Midbrain (tissue), 1 donor: ENCODE results near the gene FIBIN.
"Not testable (repeated sequence)": the region's sequence is repeated elsewhere in the genome, so short reads cannot be mapped to it uniquely, and the experiment has no call there.

Source experiments
- DNase-seq: peaks from one replicate; lab custom pipeline; 2025; lab: John Stamatoyannopoulos, UW

FIBIN gene

DNA sequence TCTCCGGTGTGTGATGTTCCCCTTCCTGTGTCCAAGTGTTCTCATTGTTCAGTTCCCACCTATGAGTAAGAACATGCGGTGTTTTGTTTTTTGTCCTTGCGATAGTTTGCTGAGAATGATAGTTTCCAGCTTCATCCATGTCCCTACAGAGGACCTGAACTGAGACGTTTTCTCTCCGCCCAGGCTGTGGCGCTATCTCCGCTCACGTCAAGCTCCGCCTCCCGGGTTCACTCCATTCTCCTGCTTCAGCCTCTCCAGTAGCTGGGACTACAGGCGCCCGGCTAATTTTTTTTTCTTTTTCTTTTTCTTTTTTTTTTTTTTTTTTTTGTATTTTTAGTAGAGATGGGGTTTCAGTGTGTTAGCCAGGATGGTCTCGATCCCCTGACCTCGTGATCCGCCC, 16.7 kb upstream of the FIBIN start:
- DNase-seq: not testable (repeated sequence)

DNA sequence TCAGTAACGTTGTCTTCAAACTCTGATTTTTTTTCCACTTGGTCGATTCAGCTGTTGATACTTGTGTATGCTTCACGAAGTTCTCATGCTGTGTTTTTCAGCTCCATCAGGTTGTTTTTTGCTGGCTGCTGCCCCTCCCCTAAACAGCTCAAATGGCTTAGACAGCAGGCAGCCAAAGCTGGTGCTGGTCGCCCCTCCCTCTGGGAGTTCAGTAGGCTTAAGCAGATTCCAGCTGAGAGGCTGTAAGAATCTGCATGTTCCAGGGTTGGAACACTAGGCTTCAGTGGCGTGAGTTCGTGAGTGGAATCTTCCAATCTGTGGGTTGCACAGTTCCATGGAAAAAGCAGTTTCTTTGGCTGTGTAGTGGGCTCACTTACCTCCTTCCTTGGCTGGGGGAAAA, 10.3 kb upstream of the FIBIN start:
- no peak for DNase-seq

DNA sequence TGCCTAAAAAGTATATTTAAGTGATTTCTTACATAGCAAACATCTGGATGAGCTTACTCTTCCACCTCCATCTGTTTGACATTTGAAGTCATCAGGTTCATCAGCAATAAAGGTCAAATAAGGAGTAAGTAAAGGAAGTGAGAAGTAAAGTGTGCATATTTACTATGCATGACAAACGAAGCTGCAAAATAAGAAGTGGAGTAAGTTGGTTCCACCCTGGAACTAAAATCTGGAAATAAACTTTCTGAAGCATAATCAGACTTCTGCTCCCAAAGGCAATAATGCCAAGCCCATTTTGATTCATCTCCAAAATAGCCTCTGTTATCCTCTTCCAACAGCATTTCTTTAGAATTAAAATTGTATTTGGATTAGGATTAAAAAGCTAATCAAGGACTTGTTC, 8.4 kb upstream of the FIBIN start:
- no peak for DNase-seq

DNA sequence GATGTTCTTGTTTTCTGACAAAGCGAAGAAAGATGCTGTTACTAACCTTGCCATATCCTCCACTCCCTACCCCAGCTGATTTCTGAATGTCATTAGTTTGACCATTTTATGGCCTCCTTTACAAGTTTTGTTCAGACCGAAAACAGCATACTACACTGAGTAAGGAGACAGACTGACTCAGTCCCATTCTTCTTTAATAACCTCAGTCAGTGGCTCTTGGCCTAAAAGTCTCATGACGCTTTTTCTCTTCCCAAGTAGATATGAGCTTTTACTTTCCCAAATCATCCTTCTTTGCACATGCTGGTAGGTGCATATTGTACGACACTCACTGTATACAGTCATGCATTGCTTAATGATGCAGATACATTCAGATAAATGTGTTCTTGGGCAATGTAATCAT, 8.0 kb upstream of the FIBIN start:
- DNase-seq: no peak

DNA sequence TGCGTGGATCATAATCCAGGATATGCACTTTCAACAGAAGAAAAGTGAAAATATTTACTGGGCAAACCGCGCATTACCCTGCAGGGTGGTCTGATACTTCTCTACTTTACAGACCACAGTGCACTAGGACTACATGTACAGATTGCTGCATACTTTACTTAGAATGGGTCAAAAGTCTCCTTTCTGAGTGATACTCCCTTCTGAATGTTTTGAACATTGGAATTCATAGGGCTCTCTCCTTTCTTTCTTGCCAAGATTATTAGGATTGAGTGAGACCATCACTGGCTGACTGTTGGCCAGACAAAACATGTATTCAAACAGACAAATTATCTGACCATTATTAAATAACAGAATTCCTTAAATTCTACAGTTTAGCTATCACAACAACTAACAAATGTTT, 6.6 kb upstream of the FIBIN start:
- no peak for DNase-seq

DNA sequence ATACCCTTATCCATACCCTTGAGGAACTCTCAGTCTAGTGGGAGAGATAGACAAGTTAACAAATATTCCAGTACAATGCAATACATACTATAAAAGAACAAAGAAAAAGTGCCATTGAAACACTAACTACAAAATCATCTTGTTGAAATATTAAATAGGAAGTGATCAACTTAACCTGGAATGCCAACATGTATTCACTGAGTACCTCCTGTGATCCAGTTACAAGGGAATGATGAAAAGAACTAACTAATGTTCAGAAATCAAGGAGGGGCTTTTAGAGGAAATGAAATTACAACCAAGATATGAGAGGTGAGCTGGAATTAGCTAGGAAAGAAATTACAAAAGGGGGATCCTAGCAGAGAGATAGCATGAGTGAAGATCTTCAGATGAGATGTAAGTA, 6.2 kb upstream of the FIBIN start:
- DNase-seq: no peak

DNA sequence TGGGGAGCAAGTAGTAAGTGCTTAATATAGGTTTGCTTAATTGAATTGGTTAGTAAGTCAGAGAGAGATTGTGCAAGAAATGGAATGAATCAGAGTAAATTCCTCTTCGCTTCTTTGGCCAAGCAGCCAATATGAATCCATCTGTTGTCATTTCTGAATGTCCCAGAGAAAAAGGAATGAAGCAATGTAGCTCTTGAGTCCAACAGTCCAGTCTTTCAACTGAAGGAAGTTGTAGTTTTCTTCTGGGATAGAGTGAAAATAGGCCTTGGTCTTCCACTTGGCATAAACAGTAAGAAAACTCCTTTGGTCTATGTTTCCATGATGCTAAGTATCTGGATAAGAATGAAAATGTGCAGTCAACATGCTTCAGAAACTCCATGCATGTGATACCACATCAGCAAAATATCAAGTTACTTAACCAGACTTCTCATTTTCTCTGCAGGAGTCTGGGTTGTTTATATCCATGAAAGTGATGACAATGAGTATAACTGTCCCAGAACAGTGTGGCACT, 1.8 kb upstream of the FIBIN start:
- no peak for DNase-seq

DNA sequence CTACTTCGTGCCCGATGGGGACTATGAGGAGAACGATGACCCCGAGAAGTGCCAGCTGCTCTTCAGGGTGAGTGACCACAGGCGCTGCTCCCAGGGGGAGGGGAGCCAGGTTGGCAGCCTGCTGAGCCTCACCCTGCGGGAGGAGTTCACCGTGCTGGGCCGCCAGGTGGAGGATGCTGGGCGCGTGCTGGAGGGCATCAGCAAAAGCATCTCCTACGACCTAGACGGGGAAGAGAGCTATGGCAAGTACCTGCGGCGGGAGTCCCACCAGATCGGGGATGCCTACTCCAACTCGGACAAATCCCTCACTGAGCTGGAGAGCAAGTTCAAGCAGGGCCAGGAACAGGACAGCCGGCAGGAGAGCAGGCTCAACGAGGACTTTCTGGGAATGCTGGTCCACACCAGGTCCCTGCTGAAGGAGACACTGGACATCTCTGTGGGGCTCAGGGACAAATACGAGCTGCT, 751 bp downstream of the FIBIN start:
- no peak for DNase-seq

DNA sequence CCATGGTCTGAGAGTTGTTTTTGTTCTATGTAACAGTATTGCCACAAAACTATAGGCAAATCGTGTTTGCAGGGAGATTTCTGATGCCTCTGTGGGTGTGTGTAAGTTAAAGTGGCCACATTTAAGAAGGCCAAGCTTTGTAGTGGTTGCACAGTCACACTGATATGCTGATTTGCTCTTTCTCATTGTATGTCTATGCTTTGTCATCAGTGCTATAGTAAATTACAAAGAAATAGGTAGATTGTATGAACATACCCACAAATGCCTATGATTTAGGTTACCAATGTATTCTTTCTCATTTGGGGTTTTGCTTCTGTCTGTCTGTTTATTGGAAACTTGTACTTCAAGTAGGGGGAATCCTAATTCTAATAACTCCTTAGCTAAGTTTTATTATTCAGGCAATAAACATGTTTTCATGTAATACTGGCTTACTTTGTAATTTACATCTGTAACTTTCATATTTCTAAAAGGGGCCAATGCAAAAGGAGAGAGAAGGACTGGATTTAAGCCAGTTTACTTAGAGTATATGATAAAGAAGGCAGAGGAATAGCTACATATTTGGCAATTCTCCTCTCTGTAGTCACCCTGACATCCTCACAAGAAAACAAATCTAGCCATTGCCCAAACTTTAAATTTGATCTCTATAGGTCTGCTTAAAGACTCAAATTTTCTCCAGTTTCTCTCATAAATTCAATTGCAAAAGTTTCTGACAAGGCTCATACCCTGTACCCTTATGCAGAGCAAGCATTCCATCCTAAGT, 2.0 kb downstream of the FIBIN start:
- DNase-seq: no peak

DNA sequence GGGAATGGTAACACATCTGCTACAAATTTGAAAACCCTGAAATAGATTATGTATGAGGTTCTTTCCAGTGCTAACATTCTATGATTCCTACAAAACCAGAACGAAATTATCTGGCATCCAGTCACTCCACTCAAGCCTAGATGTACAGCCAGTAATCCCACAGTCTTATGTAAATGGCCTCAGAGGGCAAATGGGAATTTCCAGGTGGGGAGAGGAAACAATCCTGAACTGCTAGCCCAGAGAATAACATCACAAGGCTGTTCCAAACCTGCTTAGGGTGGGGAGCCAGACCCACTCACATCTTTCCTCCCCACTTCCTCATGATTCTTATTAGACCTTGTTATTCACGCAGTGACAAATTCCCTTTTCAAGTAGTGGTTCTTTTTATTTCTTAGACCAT, 3.5 kb downstream of the FIBIN start:
- no peak for DNase-seq

DNA sequence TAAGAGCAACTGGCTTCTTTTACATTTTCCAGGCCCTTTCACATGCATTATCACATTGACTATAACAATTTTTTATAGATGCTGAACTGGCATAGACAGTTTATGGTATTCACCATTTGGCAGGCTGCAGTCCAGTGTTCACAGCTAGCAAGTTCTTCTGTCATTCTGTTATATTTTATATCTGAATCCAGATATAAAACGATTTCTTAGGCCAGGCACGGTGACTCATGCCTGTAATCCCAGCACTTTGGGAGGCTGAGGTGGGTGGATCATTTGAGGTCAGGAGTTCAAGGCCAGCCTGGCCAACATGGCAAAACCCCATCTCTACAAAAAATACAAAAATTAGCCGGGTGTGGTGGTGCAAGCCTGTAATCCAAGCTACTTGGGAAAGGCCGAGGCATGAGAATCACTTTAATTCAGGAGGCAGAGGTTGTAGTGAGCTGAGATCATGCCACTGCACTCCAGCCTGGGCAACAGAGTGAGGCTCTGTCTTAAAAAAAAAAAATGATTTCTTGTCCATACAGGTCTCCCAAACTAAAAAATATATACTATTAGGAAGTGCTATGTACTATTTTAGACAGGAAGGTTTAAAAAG, 7.3 kb downstream of the FIBIN start:
- DNase-seq: not testable (repeated sequence)

DNA sequence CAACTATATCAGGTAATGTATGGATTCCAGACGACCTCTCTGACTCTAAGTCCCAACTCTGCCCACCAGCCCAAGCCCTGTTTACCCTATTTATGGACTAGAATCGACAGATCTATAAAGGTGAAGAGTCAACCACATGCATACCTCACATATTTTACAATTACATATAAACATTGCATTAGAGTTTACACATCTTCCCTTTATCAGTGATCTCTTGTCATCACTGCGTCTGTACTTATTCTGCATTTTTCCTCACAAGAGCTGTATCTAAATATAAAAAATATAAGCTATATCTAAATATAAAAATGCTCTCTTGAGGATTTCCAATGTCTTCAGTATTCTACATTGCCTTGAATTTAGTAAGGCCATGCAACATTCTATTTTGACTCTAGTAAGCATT, 8.5 kb downstream of the FIBIN start:
- no peak for DNase-seq

DNA sequence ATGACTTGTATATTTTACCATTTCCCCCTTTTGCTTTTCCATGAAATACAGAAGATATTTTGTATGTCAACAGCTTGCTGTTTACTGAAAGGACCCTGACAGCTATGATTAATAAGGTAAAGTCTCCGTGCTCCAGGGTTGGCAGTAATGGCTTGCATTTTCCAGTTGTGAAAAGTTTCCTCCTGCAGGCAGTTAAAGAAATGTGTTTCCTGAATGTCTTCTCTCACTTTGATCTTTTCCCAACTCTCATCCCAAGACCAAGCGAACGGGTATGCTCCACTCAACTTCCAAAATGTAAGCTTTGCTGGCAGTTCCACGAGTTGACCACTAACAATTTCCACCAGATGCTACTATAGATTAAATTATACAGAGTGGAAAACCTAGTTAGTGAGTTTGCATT, 8.9 kb downstream of the FIBIN start:
- no peak for DNase-seq

DNA sequence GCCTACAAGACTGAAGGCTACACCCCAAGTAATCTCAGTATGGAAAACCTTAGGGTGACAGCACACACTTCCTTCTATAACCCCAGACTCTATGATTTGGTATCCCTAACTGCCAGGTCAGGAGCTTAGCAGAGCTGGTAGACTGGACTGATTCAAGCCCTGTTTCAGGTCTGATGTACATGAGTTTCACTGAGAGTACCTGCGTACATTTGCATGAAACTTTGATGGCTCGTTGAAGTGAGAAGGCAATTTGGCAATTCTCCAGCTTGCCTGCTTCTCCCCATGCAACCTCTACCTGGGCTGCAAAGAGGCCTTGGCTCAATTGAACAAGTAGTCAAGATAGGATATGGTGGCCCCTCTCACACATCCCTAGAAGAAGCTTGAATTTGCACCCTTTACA, 10.2 kb downstream of the FIBIN start:
- no peak for DNase-seq

DNA sequence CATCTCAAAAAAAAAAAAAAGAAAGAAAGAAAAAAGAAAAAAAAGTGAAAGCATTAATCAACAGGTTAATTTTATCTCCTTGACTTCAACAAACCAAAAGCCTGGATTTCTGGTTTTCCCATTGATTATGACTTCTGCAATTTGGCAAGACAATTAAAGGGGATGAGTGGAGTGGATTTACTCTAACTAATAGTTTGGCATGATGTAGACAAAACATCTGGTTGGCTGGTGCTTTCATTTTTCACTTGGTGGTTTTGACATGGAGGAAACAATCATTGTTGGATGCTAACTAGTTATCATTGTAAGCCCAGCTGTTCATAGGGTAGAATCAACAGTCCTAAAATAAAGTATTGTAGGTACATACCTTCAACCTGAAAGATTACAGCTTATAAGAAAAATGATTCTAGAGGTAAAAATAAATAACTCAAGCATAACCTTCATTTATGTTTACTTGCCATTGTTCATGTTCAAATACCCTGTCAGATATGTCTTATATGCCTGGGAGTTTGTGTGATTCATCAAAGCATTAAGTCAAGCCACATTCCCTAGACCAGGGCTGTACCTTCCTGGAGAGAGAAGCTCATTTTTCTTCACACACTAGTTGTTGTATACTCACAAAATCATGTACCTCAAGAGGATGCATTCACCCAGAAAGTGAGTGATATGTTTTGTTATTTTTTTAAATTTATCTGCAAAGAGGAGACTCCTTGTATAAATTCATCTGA, 15.1 kb downstream of the FIBIN start:
- DNase-seq: no peak

DNA sequence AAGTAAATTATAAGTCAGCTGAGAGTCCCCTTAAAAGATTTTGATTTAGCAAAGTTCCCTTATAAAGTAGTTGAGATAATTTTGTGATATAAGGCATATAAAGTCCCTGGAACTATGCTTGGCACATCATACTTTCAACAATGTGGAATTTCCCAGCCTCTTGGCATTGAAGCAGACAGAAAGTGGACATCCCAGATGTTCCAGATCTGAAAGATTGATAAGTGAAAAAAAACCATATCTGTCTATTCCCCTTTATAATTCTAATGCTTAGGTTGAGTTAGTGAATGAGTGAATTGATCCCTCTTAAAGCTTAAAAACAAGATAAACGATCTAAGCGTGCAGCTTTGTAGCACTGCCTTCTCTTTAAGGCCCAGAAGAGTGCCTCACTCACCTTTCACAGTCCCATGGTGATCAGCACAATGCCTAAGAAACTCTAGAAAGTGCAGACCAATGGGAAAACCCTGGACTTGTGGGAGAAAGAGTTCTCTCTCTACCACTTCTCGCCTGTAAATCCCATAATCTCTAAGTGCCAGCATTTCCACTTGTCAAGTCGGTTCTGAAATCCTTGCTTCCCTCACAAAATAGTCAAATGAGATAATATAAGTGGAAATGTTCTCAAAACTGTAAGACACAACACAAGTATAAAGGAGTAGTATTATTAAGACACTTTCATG, 17.8 kb downstream of the FIBIN start:
- DNase-seq: peak; percentile 37

DNA sequence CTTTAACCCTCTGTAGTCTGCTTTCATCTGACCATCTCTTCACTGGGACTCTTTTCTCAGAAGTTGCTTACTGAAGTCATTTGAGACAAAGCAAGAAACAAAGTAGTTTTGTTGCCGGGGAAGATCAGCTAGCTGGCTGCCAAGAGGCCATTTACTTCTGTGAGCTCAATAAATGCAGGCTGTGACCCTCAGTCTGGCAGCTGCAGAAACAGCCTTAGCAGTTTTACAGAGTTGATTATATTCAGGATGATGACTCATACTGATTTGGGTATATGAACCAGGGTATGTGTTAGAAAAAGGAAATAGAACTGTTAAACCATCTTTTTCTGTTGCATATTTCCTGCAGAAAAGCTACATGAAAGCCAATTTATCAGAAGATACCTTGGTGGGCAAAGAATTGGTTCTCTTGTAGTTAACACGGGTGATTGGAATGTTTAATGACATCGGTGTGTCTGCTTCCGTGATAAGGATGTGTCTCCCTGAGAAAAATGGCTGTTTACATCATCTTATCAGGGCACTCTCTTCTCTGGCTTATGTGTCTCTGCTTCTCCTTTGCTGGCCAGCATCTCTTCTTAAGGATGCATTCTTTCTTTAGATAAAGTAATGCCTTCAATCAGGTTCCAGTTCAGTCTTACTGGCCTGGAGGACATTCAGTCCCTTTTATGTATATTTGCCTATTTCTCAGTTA, 18.5 kb downstream of the FIBIN start:
- DNase-seq: peak; percentile 37

DNA sequence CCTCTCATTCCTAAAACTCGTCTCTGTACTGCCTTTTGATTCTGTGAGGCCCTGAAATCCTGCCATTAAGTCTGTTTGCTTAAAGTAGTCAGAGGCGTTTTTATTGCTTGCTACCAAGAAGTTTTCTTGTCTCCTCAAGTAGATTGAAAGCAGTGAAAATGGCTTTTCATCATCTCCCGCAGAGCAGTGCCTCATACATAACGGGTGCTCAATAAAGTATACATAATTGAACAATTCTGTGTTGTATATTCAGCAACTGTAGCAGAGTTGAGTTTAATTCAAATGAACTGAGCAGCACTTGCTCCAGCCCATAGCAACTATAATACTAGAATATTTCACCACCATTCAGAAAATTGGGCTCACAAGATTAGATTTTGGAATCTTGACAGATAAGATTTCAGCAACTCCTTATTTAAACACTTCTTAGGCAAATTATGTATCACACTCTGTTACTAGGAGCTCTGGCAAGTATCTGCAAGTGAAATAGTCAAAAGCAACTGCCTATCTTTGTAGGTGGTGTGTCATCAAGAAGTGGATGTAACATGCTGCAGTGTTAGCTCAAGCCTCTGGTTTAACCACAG, 20.0 kb downstream of the FIBIN start:
- no peak for DNase-seq

DNA sequence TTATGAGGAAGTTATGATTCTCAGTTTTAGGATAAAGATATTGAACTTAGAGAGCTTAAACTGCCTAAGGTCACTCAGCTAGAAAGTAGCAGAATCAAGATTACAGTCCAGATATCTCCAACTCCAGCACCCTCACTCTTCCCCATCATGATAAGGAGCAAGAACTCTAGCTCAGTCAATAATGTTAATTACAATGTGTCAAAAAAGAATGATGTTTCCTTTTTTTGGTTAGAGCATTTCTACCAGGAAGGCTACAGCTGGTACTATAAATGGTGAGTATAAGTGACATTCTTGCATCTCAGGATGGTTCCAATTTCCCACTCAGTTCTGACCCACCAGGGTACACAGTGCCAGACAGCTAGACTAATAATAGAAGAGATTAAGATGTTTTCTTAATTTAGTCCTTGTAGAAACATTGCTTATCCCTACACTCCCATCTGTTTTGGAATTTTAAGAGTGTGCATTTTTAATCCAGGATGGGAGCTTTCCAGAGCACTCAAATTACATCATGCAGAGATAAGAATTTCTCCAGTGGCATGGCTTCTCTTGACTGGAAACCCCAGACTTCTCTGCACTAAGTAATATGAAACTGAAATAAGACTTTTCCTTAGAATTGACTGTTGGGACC, 25.1 kb downstream of the FIBIN start:
- DNase-seq: no peak

DNA sequence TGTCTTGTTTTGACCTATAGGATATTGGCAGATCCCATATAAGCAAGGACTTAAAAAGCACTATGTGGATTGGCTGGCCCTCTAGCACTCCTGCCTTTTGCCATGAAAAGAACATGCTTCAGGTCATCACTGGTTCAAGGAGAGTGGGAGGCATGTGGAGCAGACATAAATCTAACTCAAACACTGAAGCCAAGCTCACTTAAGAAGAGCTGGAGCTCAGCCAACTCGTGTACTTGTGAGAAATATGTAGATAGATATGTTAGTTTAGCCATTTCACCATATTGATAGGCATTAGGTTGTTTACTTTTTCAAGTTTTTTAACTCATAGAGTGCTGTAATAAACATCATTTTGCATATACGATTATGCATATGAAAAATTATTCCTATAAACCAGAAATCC, 26.8 kb downstream of the FIBIN start:
- DNase-seq: no peak

DNA sequence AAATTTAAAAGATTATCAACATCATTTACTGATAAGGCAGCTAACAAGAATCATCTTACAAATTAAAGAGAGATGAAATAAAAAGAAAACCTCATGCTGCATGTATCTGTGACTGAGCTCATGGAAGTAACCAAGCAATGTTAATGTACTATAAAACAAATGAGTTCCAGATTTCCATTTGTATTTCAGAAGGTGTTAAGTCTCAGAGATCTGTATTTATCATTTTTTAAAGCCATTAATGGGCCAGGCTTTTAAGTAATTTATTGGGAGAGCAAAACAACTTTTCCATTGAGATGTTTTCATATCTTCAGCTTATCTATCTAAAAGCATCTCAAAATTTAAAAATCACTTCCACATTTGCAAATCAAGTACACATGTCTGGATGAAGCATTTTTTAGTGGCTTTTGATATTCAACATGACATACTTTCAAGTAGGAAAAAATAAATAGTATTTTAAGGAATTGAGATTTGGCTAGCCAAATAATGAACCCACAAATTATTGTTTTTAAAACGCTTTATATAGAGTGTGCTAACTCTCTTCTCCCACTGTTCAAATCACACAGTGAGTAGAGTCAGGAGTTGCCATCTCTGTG, 28.8 kb downstream of the FIBIN start:
- no peak for DNase-seq
